Germinal center (tissue), 1 donor: ENCODE measurements around the gene C17orf78.

ENCODE experiments used
- DNase-seq: peaks from one replicate; pipeline ENCODE4 v3.0.0; 2012; ENCODE audit warnings: mixed read lengths, low spot score

Gene C17orf78

GRCh38 chr17:37440424-37440823 is 64.6 kb downstream of the C17orf78 start:
- DNase-seq = no peak

GRCh38 chr17:37441369-37442014 is 65.7 kb downstream of the C17orf78 start:
- DNase-seq = peak; percentile 33
